ENCODE data around the gene UNC13A. TPM values are rescaled to one million over a fixed set of nuclear protein-coding genes. Genes with fewer than 3 reads are reported as not detected.

UNC13A gene
- total RNA-seq, 1 experiment from 2014 or later, result under 0.01 TPM

DNA sequence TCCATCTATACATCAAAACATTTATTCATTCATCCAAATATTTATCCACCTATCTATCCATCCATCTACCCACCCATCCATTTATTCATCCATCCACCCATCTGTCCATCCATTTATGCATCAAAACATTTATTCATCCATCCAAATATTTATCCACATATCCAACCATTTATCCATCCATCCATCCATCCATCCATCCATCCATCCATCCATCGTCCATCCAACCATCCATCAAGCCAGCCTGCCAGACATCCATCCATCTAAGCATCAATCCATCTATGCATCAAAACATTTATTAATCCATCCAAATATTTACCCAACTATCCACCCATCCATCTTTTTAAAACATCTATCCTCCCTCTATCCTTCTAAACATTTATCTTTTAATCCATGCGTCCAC is 62.2 kb downstream of the UNC13A start:
- no peaks in the 10 kb centered on the region for H3K36me3 ChIP-seq (ENCODE audit: insufficient read depth, low read length)
- no peaks in the 10 kb centered on the region for H3K9me2 ChIP-seq (replicated peaks; ENCODE audit: insufficient read depth, low read length)
- H3K4me2 ChIP-seq (ENCODE audit: low read depth, low read length, poor library complexity, severe bottlenecking), result no peak overlapping the region
- no peak for DNase-seq
- H3K27me3 ChIP-seq (ENCODE audit: low read length), result no peaks in the 10 kb centered on the region
- no peak overlapping the region for H3K27ac ChIP-seq (ENCODE audit: low read length)
- H4K20me1 ChIP-seq (ENCODE audit: insufficient read depth, low read depth, low read length), result no peaks in the 10 kb centered on the region
- no peak overlapping the region for H3K4me3 ChIP-seq (ENCODE audit: low read length)
- H2AFZ ChIP-seq (ENCODE audit: low read length), result no peak overlapping the region
- H3K9me3 ChIP-seq (ENCODE audit: low read length), result no peaks in the 10 kb centered on the region
- no peaks in the 10 kb centered on the region for H3K79me2 ChIP-seq (ENCODE audit: low read length)
- H3K4me1 ChIP-seq (ENCODE audit: low read length), result no peaks in the 10 kb centered on the region
- no peak overlapping the region for H3K9ac ChIP-seq (ENCODE audit: low read length)

DNA sequence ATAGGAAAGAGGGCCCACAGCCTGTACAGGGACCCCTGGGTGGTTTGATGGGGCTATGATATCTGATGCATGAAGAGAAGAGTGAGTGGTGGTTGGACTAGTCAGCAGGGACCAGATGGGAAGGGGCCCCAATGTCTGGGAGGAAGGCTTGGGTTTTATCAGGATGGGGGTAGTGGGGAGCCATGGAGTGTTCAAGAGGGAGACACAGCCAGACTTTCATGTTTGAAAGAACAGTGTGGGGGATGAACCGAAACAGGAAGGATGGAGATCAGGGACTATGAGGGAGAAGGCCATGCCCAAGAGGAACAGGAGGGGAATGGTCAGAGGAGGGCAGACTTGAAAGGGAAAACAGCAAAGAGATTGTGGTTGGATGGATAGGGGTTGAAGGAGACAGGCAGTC is 63.1 kb downstream of the UNC13A start:
- Histone ChIP-seq H3K4me3 (ENCODE audit: low read length) (no peak overlapping the region), H3K27ac (ENCODE audit: low read length) (no peak overlapping the region), H2AFZ (ENCODE audit: low read length) (no peak overlapping the region), H4K20me1 (ENCODE audit: insufficient read depth, low read depth, low read length) (no peaks in the 10 kb centered on the region), H3K9me2 (replicated peaks; ENCODE audit: insufficient read depth, low read length) (no peaks in the 10 kb centered on the region), H3K79me2 (ENCODE audit: low read length) (no peaks in the 10 kb centered on the region), H3K4me2 (ENCODE audit: low read depth, low read length, poor library complexity, severe bottlenecking) (no peak overlapping the region), H3K27me3 (ENCODE audit: low read length) (no peaks in the 10 kb centered on the region), H3K4me1 (ENCODE audit: low read length) (no peaks in the 10 kb centered on the region), H3K9me3 (ENCODE audit: low read length) (no peaks in the 10 kb centered on the region), H3K36me3 (ENCODE audit: insufficient read depth, low read length) (no peaks in the 10 kb centered on the region), H3K9ac (ENCODE audit: low read length) (no peak overlapping the region)
- DNase-seq, result no peak

DNA sequence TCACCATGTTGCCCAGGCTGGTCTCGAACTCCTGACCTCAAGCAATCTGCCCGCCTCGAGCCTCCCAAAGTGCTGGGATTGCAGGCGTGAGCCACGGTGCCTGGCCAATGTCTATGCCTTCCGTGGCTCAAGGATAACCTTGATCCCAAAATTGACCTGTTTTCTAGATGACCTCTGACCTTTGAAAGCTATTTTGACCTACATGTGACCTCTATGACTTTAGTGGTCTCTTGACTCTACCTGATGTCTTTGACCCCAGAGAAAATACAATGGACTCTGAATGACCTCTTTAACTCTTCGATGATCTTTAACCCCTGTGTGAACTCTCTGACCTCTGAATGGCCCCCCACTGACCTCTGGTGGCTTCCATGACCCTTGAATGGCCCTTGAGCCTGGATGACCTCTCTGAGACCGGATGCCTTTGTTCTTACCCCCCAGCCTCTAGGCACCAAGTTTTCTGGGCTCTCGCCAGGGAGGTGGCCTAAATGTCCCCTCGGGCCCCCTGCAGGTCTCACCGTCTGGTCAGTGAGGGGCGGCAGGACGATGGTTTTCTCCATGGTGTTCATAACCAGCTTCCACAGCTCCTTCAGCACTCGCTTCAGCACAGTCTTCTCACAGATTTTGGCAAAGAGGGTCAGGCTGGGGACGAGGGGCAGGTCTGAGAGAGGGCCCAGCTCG is 63.7 kb downstream of the UNC13A start:
- no peak overlapping the region for H3K4me3 ChIP-seq (ENCODE audit: low read length)
- no peaks in the 10 kb centered on the region for H3K27me3 ChIP-seq (ENCODE audit: low read length)
- H4K20me1 ChIP-seq (ENCODE audit: insufficient read depth, low read depth, low read length), result no peaks in the 10 kb centered on the region
- H3K9ac ChIP-seq (ENCODE audit: low read length), result no peak overlapping the region
- no peak overlapping the region for H2AFZ ChIP-seq (ENCODE audit: low read length)
- H3K4me1 ChIP-seq (ENCODE audit: low read length), result no peaks in the 10 kb centered on the region
- no peak for DNase-seq
- H3K9me3 ChIP-seq (ENCODE audit: low read length), result no peaks in the 10 kb centered on the region
- no peak overlapping the region for H3K27ac ChIP-seq (ENCODE audit: low read length)
- H3K4me2 ChIP-seq (ENCODE audit: low read depth, low read length, poor library complexity, severe bottlenecking), result no peak overlapping the region
- H3K36me3 ChIP-seq (ENCODE audit: insufficient read depth, low read length), result no peaks in the 10 kb centered on the region
- no peaks in the 10 kb centered on the region for H3K9me2 ChIP-seq (replicated peaks; ENCODE audit: insufficient read depth, low read length)
- no peaks in the 10 kb centered on the region for H3K79me2 ChIP-seq (ENCODE audit: low read length)

DNA sequence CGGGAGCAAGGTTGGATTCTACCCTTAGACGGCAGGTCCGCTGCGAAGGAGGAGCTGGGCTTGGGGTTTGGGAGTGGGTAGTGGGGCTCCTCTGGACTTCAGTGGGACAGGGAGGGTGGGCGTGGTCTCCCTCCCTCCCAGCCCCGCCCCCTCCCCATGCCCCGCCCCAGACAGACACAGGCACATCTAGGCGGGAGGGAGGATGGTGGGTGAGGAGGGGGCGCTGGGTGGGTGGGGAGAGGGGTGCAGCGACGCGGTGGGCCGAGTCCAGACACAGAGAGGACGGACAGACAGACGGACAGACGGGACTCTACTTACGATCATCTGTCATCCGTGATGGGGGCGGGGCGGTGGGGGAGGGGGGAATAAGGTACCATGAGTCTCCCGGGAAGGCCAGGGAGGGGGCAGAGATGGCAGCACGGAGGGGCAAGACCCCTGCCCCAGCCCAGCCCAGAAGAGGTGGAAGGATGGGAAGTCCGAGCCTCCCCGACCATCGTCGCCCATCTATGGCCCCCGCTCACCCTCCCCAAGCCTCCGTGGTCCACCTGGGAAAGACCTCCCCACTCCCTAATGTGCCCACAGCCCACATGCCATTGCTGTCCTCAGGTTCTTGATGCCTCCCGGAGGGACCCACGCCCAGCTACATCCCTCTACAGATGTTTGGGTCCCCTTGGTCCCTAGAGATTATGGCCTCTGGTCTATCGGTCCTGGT is 64.8 kb downstream of the UNC13A start:
- Histone ChIP-seq H3K36me3 (ENCODE audit: insufficient read depth, low read length) (no peaks in the 10 kb centered on the region), H3K4me3 (ENCODE audit: low read length) (no peak overlapping the region), H2AFZ (ENCODE audit: low read length) (no peak overlapping the region), H3K27ac (ENCODE audit: low read length) (no peak overlapping the region), H3K4me1 (ENCODE audit: low read length) (no peaks in the 10 kb centered on the region), H3K9me3 (ENCODE audit: low read length) (no peaks in the 10 kb centered on the region), H3K9ac (ENCODE audit: low read length) (no peak overlapping the region), H3K9me2 (replicated peaks; ENCODE audit: insufficient read depth, low read length) (no peaks in the 10 kb centered on the region), H3K79me2 (ENCODE audit: low read length) (no peaks in the 10 kb centered on the region), H3K4me2 (ENCODE audit: low read depth, low read length, poor library complexity, severe bottlenecking) (no peak overlapping the region), H4K20me1 (ENCODE audit: insufficient read depth, low read depth, low read length) (no peaks in the 10 kb centered on the region), H3K27me3 (ENCODE audit: low read length) (no peaks in the 10 kb centered on the region)
- no peak for DNase-seq

DNA sequence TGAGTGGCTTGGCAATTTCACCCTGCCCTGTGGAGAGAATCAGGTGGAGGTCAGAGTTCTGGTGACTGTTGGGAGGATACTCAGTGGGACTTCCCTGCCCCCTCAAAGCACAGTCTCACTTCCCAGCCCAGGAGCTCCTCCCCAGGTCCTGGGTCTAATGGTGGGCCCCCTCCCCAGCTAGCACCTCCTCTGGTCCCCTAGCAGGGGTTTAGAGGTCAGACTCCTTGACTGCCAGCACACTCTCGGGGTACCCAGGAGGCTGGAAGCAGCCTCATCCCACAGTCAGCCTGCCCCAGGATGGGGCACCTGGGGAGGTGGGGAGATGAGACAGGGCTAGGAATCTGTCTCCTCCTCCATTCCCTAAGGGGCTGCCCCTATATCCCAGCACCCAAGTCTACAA is 67.5 kb downstream of the UNC13A start:
- DNase-seq, result no peak
- no peaks in the 10 kb centered on the region for H3K36me3 ChIP-seq (ENCODE audit: insufficient read depth, low read length)
- no peak overlapping the region for H3K27ac ChIP-seq (ENCODE audit: low read length)
- H4K20me1 ChIP-seq (ENCODE audit: insufficient read depth, low read depth, low read length), result no peaks in the 10 kb centered on the region
- no peaks in the 10 kb centered on the region for H3K9me2 ChIP-seq (replicated peaks; ENCODE audit: insufficient read depth, low read length)
- no peak overlapping the region for H3K4me3 ChIP-seq (ENCODE audit: low read length)
- H3K79me2 ChIP-seq (ENCODE audit: low read length), result no peaks in the 10 kb centered on the region
- no peak overlapping the region for H2AFZ ChIP-seq (ENCODE audit: low read length)
- H3K4me2 ChIP-seq (ENCODE audit: low read depth, low read length, poor library complexity, severe bottlenecking), result no peak overlapping the region
- no peaks in the 10 kb centered on the region for H3K27me3 ChIP-seq (ENCODE audit: low read length)
- H3K9me3 ChIP-seq (ENCODE audit: low read length), result no peaks in the 10 kb centered on the region
- no peak overlapping the region for H3K9ac ChIP-seq (ENCODE audit: low read length)
- H3K4me1 ChIP-seq (ENCODE audit: low read length), result no peaks in the 10 kb centered on the region

DNA sequence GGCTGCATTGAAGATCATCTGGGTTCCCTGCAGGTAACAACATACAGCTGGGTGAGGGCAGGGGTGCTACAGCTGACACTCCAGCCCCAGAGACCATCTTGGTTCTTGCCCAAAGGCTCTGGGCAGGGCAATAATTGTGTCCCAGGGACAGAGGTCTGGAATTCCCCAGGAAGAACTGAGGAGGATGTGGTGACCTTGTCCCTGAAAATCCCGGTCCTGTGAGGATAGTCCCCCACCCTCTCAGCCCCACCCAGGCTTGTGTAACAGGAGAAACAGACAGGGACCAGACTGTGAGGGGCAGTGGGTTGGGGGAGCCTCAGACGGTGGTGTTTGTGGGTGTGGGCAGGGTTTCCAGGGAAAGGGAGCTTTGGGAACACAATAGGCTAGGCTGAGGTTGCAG is 69.2 kb downstream of the UNC13A start:
- no peaks in the 10 kb centered on the region for H3K27me3 ChIP-seq (ENCODE audit: low read length)
- no peaks in the 10 kb centered on the region for H3K9me3 ChIP-seq (ENCODE audit: low read length)
- no peak overlapping the region for H3K4me3 ChIP-seq (ENCODE audit: low read length)
- no peaks in the 10 kb centered on the region for H4K20me1 ChIP-seq (ENCODE audit: insufficient read depth, low read depth, low read length)
- no peak overlapping the region for H3K27ac ChIP-seq (ENCODE audit: low read length)
- no peaks in the 10 kb centered on the region for H3K36me3 ChIP-seq (ENCODE audit: insufficient read depth, low read length)
- H3K4me2 ChIP-seq (ENCODE audit: low read depth, low read length, poor library complexity, severe bottlenecking), result no peak overlapping the region
- H3K9ac ChIP-seq (ENCODE audit: low read length), result no peak overlapping the region
- no peak overlapping the region for H2AFZ ChIP-seq (ENCODE audit: low read length)
- no peaks in the 10 kb centered on the region for H3K79me2 ChIP-seq (ENCODE audit: low read length)
- no peak for DNase-seq
- H3K9me2 ChIP-seq (replicated peaks; ENCODE audit: insufficient read depth, low read length), result no peaks in the 10 kb centered on the region
- no peaks in the 10 kb centered on the region for H3K4me1 ChIP-seq (ENCODE audit: low read length)

DNA sequence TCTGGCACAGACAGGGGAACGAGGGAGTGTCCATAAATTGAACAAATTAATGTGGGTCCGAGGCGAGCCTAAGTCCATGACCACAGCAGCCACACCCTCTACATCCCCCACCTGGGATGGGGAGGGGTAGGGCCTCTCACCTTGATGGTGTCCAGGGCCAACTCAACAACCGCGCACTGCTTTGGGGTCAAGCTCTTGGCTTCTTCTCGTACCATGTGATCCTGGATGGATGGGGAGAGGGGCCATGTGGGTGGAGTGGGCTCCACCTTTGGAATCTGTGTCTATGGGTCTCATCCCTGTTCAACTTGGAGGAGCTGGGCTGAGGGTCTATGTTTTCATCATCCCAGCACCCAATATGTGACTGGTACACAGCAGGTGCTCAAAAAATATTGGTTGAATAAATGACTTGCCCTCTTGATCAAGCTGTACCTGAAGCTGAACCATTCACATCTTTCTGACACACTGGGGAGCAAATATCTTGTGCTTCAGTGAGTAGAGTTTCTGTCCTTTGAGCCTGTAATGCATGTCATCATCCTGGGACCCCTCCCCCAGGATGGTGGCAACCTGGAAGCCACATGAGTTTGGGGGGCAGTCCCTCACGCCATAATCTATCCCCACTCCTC is 69.8 kb downstream of the UNC13A start:
- no peaks in the 10 kb centered on the region for H3K36me3 ChIP-seq (ENCODE audit: insufficient read depth, low read length)
- no peaks in the 10 kb centered on the region for H3K27me3 ChIP-seq (ENCODE audit: low read length)
- no peaks in the 10 kb centered on the region for H3K4me1 ChIP-seq (ENCODE audit: low read length)
- H3K4me2 ChIP-seq (ENCODE audit: low read depth, low read length, poor library complexity, severe bottlenecking), result no peak overlapping the region
- H3K9me3 ChIP-seq (ENCODE audit: low read length), result no peaks in the 10 kb centered on the region
- no peak for DNase-seq
- H3K4me3 ChIP-seq (ENCODE audit: low read length), result no peak overlapping the region
- H4K20me1 ChIP-seq (ENCODE audit: insufficient read depth, low read depth, low read length), result no peaks in the 10 kb centered on the region
- H2AFZ ChIP-seq (ENCODE audit: low read length), result no peak overlapping the region
- H3K9me2 ChIP-seq (replicated peaks; ENCODE audit: insufficient read depth, low read length), result no peaks in the 10 kb centered on the region
- H3K27ac ChIP-seq (ENCODE audit: low read length), result no peak overlapping the region
- no peaks in the 10 kb centered on the region for H3K79me2 ChIP-seq (ENCODE audit: low read length)
- no peak overlapping the region for H3K9ac ChIP-seq (ENCODE audit: low read length)

DNA sequence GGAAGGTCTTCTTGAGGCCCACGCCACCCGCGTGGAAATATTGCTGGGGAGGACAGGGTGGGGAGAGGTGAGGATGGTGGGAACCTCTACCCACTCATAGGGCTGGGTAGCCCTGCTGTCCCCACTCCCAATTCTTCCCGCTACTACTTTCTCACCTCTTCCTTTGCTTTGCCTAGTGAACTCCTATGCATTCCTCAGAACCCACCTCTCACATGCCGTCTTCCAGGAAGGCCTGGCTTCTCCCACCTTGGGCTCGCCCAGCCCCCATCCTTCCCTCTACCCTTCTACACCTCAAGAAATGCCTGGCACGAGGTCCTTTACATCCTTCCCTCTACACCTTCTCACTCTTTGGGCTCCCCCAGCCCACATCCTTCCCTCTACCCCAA is 70.4 kb downstream of the UNC13A start:
- no peaks in the 10 kb centered on the region for H3K9me3 ChIP-seq (ENCODE audit: low read length)
- H3K4me1 ChIP-seq (ENCODE audit: low read length), result no peaks in the 10 kb centered on the region
- no peaks in the 10 kb centered on the region for H3K9me2 ChIP-seq (replicated peaks; ENCODE audit: insufficient read depth, low read length)
- no peak for DNase-seq
- no peak overlapping the region for H3K9ac ChIP-seq (ENCODE audit: low read length)
- H2AFZ ChIP-seq (ENCODE audit: low read length), result no peak overlapping the region
- H3K4me2 ChIP-seq (ENCODE audit: low read depth, low read length, poor library complexity, severe bottlenecking), result no peak overlapping the region
- H3K36me3 ChIP-seq (ENCODE audit: insufficient read depth, low read length), result no peaks in the 10 kb centered on the region
- H3K27me3 ChIP-seq (ENCODE audit: low read length), result no peaks in the 10 kb centered on the region
- H4K20me1 ChIP-seq (ENCODE audit: insufficient read depth, low read depth, low read length), result no peaks in the 10 kb centered on the region
- no peak overlapping the region for H3K4me3 ChIP-seq (ENCODE audit: low read length)
- no peak overlapping the region for H3K27ac ChIP-seq (ENCODE audit: low read length)
- H3K79me2 ChIP-seq (ENCODE audit: low read length), result no peaks in the 10 kb centered on the region
